ENCODE data around the gene TTC28.
"Not testable (repeated sequence)": the region's sequence is repeated elsewhere in the genome, so short reads cannot be mapped to it uniquely, and the experiment has no call there.

The TTC28 gene

GRCh38 chr22:28480000-28480715, 199.5 kb downstream of the TTC28 start:
- no peak for DNase-seq

- DNase-seq, result no peak
These were observed 201.1 kb downstream of the TTC28 start for GRCh38 chr22:28478564-28478963.

GRCh38 chr22:28477556-28477955, 202.1 kb downstream of the TTC28 start:
- DNase-seq, result no peak

GRCh38 chr22:28474330-28474729, 205.3 kb downstream of the TTC28 start:
- DNase-seq, result no peak

- no peak for DNase-seq
These were observed 206.4 kb downstream of the TTC28 start for GRCh38 chr22:28473258-28473657.

- not testable (repeated sequence) for DNase-seq
These were observed 212.6 kb downstream of the TTC28 start for GRCh38 chr22:28467055-28467454.

- DNase-seq, result no peak
These were observed 213.2 kb downstream of the TTC28 start for GRCh38 chr22:28466399-28466798.

- no peak for DNase-seq
These were observed 213.8 kb downstream of the TTC28 start for GRCh38 chr22:28465841-28466240.

- no peak for DNase-seq
These were observed 215.5 kb downstream of the TTC28 start for GRCh38 chr22:28464127-28464526.

GRCh38 chr22:28463408-28463807, 216.2 kb downstream of the TTC28 start:
- DNase-seq, result not testable (repeated sequence)

- DNase-seq, result no peak
These were observed 216.7 kb downstream of the TTC28 start for GRCh38 chr22:28462901-28463300.

- no peak for DNase-seq
These were observed 217.6 kb downstream of the TTC28 start for GRCh38 chr22:28462041-28462440.

GRCh38 chr22:28454431-28455064, 225.1 kb downstream of the TTC28 start:
- DNase-seq, result no peak

GRCh38 chr22:28450109-28450508, 229.5 kb downstream of the TTC28 start:
- no peak for DNase-seq

- no peak for DNase-seq
These were observed 230.6 kb downstream of the TTC28 start for GRCh38 chr22:28449041-28449440.

- DNase-seq, result no peak
These were observed 231.0 kb downstream of the TTC28 start for GRCh38 chr22:28448625-28449024.

- DNase-seq, result no peak
These were observed 235.0 kb downstream of the TTC28 start for GRCh38 chr22:28444659-28445058.

- DNase-seq, result no peak
These were observed 236.1 kb downstream of the TTC28 start for GRCh38 chr22:28443526-28443876.

GRCh38 chr22:28442711-28443525, 236.7 kb downstream of the TTC28 start:
- DNase-seq, result no peak

- DNase-seq, result no peak
These were observed 237.4 kb downstream of the TTC28 start for GRCh38 chr22:28442264-28442710.

- DNase-seq, result no peak
These were observed 237.8 kb downstream of the TTC28 start for GRCh38 chr22:28441720-28442263.

- DNase-seq, result no peak
These were observed 238.8 kb downstream of the TTC28 start for GRCh38 chr22:28440592-28441390.

Measured in SIG-M5 (cell line).